GM19324 (cell line): Measurements from ENCODE around the gene PLCL2.

Experiments used
- ATAC-seq: cut with Tn5 transposase; IDR thresholded peaks from one replicate; pipeline ENCODE4 v1.9.1; 2021; ENCODE audit warnings: mild to moderate bottlenecking, moderate library complexity; ENCODE audit not compliant: unreplicated experiment, low FRiP score

PLCL2 gene

GRCh38 chr3:17063596-17063995 lies 178.8 kb downstream of the PLCL2 start:
- ATAC-seq: no peak

GRCh38 chr3:17065315-17065714 lies 180.6 kb downstream of the PLCL2 start:
- ATAC-seq: no peak

- no peak for ATAC-seq
Observed at GRCh38 chr3:17065881-17066280, 181.1 kb downstream of the PLCL2 start.

- ATAC-seq: no peak
Observed at GRCh38 chr3:17069754-17070153, 185.0 kb downstream of the PLCL2 start.

GRCh38 chr3:17070161-17070959 lies 185.6 kb downstream of the PLCL2 start:
- ATAC-seq: no peak

- ATAC-seq: no peak
Observed at GRCh38 chr3:17074559-17074958, 189.8 kb downstream of the PLCL2 start.

- ATAC-seq: no peak
Observed at GRCh38 chr3:17075358-17075757, 190.6 kb downstream of the PLCL2 start.

- ATAC-seq: no peak
Observed at GRCh38 chr3:17075907-17076306, 191.2 kb downstream of the PLCL2 start.

- ATAC-seq: no peak
Observed at GRCh38 chr3:17076940-17077605, 192.3 kb downstream of the PLCL2 start.

GRCh38 chr3:17077606-17078005 lies 192.9 kb downstream of the PLCL2 start:
- no peak for ATAC-seq

- ATAC-seq: no peak
Observed at GRCh38 chr3:17078926-17079465, 194.2 kb downstream of the PLCL2 start.

GRCh38 chr3:17079933-17080332 lies 195.2 kb downstream of the PLCL2 start:
- no peak for ATAC-seq

- ATAC-seq: no peak
Observed at GRCh38 chr3:17081520-17081919, 196.8 kb downstream of the PLCL2 start.

GRCh38 chr3:17087509-17087908 lies 202.8 kb downstream of the PLCL2 start:
- no peak for ATAC-seq

- no peak for ATAC-seq
Observed at GRCh38 chr3:17088017-17088416, 203.3 kb downstream of the PLCL2 start.

- ATAC-seq: no peak
Observed at GRCh38 chr3:17088602-17089313, 204.0 kb downstream of the PLCL2 start.

- no peak for ATAC-seq
Observed at GRCh38 chr3:17089314-17089700, 204.6 kb downstream of the PLCL2 start.

- no peak for ATAC-seq
Observed at GRCh38 chr3:17090280-17090983, 205.7 kb downstream of the PLCL2 start.

- no peak for ATAC-seq
Observed at GRCh38 chr3:17091910-17092582, 207.3 kb downstream of the PLCL2 start.

- ATAC-seq: no peak
Observed at GRCh38 chr3:17092583-17092933, 207.8 kb downstream of the PLCL2 start.
